Measurements from ENCODE around the gene SPC24.
"Not testable (repeated sequence)": the region's sequence is repeated elsewhere in the genome, so short reads cannot be mapped to it uniquely, and the experiment has no call there.

SPC24 gene

DNA sequence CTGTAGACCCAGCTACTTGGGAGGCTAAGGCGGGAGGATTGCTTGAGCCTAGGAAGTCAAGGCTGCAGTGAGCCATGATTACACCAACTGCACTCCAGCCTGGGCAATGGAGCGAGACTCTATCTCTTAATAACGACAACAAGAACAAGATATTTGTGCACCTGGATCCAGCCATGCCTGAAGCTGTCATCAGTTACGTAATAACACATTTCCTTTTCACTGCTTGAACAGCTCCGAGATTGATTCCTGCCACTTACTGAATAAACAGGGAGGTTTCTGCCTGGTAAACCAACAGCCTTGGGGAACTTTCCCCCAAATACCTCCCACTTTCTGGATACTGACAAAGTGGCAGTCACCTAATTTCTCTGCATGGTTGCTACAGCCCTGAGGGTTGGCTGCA lies 36.4 kb upstream of the SPC24 start:
- DNase-seq: no peak

DNA sequence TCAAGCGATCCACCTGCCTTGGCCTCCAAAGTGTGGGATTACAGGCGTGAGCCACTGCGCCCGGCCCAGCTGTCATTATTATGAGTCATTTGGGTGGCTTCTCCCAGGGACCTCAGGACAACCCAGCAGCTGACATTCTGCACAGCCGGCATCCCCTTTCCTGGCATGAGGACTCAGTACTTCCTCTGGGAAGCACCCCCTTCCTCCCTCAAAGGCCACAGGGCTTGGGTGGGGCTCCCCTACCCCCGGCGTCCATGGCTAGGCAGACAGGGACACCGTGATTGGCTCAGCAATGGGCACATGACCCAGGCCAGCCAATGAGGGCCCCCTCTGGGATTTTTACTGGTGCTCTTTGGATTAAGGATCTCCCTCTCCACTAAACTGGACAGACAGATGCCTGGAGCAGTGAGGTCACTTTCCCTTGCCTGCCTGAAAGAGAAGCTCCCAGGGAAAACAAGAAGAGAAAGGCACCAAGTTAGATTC lies 35.7 kb upstream of the SPC24 start:
- peak; percentile 14 for DNase-seq

- no peak for DNase-seq
These were observed 34.9 kb upstream of the SPC24 start for GRCh38 chr19:11190501-11190900.

GRCh38 chr19:11187441-11187840 lies 31.9 kb upstream of the SPC24 start:
- DNase-seq: no peak

DNA sequence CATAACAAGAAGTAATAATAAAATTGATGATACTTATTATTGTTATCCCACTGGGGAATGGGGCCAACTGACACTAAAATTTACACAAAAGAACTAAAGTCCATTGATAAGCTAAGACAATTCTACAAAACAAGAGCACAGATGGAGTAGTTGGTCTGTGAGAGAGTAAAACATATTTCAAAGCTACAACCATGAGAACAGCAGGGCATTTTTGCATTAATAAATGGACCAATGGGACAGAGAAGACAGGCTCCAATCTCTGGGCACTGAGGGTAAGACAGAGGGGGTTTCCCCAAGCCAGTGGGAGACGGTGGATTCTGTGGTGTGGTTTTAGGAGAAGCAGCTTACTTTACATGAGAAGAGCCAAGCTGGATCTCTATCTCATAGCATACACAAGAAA lies 27.4 kb upstream of the SPC24 start:
- no peak for DNase-seq

GRCh38 chr19:11181488-11181887 lies 25.9 kb upstream of the SPC24 start:
- no peak for DNase-seq

DNA sequence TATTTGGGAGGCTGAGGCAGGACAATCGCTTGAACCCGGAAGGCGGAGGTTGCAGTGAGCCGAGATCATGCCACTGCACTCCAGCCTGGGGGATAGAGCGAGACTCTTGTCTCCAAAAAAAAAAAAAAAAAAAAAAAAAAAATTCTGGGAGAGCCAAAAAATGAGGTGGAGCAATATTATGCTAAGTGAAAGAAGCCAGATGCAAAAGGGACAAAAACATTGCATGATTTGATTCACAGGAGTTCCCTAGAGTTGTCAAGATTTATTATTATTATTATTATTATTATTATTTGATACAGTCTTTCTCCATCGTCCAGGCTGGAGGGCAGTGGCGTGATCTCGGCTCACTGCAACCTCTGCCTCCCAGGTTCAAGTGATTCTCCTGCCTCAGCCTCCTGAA lies 25.4 kb upstream of the SPC24 start:
- not testable (repeated sequence) for DNase-seq

- DNase-seq: no peak
These were observed 24.8 kb upstream of the SPC24 start for GRCh38 chr19:11180346-11180745.

GRCh38 chr19:11179716-11180297 lies 24.2 kb upstream of the SPC24 start:
- DNase-seq: no peak

DNA sequence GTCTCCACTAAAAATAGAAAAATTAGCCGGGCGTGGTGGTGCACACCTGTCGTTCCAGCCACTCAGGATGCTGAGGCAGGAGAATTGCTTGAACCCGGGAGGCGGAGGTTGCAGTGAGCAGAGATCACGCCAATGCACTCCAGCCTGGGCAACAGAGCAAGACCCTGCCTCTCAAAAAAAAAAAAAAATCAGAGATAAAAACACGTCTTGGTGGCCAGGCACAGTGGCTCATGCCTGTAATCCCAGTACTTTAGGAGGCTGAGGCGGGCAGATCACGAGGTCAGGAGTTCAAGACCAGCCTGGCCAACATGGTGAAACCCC lies 23.5 kb upstream of the SPC24 start:
- DNase-seq: not testable (repeated sequence)

GRCh38 chr19:11177592-11177991 lies 22.0 kb upstream of the SPC24 start:
- DNase-seq: no peak

GRCh38 chr19:11176466-11177193 lies 21.0 kb upstream of the SPC24 start:
- DNase-seq: no peak

DNA sequence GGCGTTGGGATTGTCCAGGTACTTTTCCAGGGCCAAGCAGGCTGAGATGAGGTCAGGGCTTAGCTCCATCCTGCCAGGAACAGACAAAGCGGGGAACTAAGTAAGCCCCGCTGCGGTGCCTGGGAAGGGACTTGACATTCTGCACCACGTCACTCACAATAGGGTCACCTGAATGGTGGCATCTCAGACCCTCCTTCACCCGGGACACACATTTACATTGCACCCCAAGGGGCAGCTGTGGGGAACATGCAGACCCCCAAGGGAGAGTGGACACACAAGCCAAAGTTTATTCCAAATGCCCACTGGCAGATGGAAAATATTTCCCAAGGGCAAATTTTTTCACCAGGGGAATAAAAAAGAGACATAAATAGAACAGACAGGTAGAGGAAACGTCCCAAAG lies 20.3 kb upstream of the SPC24 start:
- DNase-seq: no peak

- DNase-seq: no peak
These were observed 18.8 kb upstream of the SPC24 start for GRCh38 chr19:11174336-11174735.

DNA sequence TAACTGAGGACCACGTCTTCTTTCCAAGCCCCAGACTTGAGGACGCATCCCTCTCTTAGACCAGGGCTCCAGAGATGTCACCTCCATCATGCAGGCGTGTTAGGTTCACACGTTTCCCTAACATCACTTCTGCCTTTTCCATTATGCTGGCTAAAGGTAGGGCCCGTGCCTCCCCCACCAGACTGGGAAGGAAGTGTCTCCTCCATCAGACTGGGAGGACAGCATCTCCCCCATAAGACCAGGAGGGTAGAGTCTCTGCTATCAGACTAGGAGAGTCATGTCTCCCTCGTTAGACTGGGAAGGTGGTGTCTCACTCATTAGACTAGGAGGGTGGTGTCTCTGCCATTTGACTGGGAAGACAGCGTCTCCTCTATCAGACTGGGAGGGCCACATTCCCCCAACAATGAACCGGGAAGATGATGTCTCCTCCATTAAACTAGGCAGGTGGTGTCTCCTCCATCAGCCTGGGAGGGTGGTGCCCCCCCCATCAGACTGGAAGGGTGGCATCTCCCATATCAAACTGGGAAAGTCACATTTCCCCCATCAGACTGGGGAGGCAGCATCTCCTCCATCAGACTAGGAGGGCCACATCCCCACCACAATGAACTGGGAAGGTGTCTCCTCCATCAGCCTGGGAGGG lies 18.1 kb upstream of the SPC24 start:
- no peak for DNase-seq

DNA sequence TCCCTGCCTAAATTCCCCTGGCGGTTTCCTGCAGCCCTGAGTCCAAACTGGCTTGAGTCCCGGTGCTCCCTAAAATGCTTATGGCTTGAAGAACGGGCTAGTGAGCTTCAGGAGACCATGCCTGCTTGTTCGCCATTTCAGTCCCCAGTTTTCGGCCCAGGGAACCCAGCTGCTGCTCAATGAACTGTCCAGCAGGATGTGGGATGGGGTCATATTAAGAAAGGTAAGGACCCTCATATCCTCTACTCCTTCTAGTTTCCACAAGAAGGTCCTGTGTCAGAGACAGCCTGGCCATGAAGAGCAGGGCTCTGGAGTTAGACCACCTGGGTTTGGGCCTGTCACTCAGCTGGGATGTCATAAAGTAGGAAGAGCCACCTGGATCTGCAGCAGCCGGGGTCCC lies 17.0 kb upstream of the SPC24 start:
- no peak for DNase-seq

DNA sequence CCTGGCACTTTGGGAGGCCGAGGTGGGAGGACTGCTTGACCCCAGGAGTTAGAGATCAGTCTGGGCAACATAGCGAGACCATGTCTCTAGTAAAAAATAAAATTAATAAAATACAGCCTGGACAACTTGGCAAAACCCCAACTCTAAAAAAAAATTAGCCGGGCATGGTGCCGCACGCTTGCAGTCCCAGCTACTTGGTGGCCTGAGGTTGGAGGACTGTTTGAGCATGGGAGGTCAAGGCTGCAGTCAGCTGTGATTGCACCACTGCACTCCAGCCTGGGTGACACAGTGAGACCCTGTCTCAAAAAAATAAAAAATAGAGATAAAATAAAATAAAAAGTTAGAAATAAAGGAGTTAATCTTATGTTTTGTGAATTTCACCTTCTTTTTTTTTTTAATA lies 15.6 kb upstream of the SPC24 start:
- DNase-seq: no peak

DNA sequence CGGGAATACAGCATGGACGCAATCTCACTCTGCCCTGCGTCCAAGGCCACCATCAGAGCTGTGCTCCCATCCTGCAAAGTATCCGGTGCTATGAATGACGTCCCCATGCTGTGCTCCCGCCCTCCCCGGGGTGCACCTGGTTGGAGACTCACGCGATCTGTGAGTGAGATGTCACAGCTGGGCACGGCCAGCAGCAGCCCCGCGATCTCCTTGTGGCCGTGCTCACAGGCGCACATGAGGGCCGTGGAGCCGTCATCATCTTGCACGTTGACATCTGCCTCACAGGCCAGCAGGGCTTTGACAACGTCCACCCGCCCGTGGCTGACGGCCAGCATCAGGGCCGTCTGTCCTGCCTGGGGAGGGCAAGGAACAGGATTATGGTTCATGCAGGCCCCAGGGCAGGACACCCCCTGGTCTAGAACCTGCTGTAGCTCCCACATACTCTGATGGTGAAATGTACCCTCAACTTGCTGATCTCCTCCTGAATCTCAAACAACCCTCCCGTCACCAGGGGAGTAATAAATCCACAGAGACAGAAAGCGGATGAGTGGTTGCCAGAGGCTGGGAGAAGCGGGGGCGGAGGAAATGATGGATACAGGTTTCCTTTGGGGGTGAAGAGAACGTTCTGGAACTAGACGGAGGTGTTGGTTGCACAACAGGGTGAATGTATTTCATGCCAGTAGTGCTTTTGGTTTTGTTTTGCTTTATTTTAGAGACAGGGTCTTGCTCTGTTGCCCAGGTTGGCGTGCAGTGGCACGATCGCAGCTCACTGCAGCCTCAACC lies 14.5 kb upstream of the SPC24 start:
- no peak for DNase-seq

DNA sequence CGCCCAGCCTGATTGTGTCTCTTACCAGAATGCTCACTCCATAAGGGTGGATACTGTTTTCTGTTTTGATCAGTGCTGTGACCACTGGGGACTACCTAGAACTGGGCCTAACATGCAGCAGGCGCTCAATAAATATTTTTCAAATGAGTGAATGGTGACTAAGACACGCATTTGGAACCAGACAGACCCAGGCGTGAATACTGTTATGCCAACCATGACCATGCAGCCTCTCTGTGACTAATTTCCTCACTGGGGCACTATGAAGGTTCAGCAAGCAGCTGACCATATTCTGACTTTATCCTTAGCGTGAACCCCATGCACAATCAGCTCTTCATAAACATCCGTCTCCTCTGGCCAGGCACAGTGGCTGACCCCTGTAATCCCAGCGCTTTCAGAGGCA lies 13.0 kb upstream of the SPC24 start:
- no peak for DNase-seq

DNA sequence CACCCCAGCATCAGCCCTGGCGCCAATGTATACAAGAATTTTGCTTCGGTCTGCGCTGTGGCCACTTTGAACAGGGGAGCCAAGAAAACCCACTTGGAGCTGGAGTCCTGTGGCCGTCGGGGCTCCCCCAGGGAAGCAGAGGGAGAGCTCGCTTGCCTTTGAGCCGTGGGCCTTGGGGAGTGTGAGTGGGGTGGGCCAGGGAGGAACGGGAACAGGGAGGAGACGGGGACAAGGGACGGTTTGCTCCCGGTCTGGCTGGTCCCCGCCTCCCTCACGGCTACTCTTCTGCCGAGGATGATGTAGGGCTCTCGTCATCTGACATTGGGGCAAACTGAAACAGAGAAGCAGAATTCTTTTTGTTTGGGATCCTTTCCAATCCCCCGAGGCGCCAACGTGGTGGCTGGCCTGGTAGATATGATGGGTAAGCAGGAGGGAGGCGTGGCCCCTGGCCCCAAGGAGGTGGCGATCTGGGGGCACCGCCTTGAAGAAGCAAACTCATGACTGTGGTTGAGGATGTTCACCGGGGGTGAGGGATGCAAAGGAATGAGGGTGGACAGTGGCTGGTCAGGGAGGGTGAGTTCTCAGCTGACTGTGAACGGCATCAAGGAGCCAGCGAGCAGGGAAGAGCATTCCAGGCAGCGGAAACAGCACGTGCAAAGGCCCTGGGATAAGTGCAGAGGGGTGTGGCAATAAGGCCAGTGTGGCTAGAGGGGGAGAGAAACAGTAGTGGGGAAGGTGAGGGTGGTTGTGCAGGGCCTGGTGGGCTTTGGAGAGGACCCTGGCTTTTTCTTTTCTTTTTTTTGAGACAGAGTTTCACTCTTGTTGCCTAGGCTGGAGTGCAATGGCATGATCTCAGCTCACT lies 10.9 kb upstream of the SPC24 start:
- no peak for DNase-seq

DNA sequence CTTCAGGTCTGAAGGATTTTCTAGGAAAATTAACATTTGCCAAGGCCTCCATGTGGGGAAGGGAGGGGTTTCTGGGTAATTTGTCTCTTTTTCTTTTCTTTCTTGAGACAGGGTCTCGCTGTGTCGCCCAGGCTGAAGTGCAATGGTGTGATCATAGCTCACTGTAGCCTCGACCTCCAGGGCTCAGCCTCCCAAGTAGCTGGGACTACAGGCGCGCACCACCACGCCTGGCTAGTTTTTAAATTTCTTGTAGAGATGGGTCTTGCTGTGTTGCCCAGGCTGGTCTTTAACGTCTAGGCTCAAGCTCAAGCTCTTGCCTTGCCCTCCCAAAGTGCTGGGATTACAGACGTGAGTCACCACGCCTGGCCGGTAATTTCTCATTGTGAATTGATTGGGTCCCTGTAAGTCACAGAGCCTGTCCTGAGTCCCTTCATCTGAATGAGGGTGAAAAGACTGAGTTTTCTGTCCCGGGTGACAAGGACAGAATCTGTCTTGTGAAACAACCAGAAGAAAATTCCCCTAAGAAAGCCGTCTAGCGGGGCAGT lies 10.0 kb upstream of the SPC24 start:
- DNase-seq: no peak

GRCh38 chr19:11164879-11165406 lies 9.4 kb upstream of the SPC24 start:
- no peak for DNase-seq
